ENCODE measurements around the gene TNNI3.

DNA sequence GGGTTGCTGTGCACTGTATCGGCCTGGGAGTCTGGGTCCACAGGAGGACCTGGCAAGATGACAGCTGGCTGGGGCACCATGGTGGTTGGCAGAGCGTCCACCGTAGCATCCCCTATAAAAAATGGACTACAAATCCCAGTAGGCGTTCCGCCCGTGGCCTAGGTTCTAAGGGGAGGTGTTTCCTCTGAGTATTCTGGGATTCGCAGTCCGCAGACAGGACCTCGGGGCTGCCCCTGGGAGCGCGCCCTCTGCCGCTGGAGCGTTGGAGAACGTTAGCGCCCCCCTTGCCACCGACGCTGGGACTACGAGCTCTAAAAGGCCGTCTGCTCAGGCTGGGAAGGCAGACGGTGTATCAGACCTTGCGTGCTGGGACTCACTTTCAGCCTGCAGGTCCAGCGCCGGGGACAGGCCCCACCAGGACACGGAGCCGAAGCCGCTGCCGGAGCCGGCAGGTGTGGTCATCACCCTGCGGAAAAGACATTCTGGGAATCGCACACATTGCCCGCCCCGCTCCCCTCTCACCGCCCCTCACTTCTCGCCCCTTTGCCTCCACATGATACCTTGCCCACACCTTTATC is 8.5 kb upstream of the TNNI3 start:
- TF ChIP-seq, protein P1, sequence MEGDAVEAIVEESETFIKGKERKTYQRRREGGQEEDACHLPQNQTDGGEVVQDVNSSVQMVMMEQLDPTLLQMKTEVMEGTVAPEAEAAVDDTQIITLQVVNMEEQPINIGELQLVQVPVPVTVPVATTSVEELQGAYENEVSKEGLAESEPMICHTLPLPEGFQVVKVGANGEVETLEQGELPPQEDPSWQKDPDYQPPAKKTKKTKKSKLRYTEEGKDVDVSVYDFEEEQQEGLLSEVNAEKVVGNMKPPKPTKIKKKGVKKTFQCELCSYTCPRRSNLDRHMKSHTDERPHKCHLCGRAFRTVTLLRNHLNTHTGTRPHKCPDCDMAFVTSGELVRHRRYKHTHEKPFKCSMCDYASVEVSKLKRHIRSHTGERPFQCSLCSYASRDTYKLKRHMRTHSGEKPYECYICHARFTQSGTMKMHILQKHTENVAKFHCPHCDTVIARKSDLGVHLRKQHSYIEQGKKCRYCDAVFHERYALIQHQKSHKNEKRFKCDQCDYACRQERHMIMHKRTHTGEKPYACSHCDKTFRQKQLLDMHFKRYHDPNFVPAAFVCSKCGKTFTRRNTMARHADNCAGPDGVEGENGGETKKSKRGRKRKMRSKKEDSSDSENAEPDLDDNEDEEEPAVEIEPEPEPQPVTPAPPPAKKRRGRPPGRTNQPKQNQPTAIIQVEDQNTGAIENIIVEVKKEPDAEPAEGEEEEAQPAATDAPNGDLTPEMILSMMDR (IDR thresholded peaks at IDR 0.05) = peak; percentile 81
- TF ChIP-seq, protein P2, sequence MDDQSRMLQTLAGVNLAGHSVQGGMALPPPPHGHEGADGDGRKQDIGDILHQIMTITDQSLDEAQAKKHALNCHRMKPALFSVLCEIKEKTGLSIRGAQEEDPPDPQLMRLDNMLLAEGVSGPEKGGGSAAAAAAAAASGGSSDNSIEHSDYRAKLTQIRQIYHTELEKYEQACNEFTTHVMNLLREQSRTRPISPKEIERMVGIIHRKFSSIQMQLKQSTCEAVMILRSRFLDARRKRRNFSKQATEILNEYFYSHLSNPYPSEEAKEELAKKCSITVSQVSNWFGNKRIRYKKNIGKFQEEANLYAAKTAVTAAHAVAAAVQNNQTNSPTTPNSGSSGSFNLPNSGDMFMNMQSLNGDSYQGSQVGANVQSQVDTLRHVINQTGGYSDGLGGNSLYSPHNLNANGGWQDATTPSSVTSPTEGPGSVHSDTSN (IDR thresholded peaks at IDR 0.05) = no peak

Data from SK-N-SH (cell line).